K562 (cell line): ENCODE results near the gene SPINT1. TPM values are rescaled to one million over a fixed set of nuclear protein-coding genes. Genes with fewer than 3 reads are reported as not detected.

Experiments used
- ARID1B ChIP-seq: fragments of 450-650 bp; IDR thresholded peaks from 2 replicates; pipeline ENCODE4 v1.6.1; 2016; ENCODE audit warnings: antibody characterized with exemption, mild to moderate bottlenecking, inconsistent platforms
- ARNT ChIP-seq, 2 experiments: fragments of 450-650 bp; IDR thresholded peaks; 2 replicates each; pipeline ENCODE4 v1.6.1; 2016; ENCODE audit warnings: mild to moderate bottlenecking in 1 of 2
- CBX8 ChIP-seq: fragments of 200-600 bp; sonication (generic); IDR thresholded peaks from 2 replicates; pipeline ENCODE4 v1.6.1; 2012; ENCODE audit warnings: borderline replicate concordance, mixed run types, low read depth, mild to moderate bottlenecking, moderate library complexity, mixed read lengths, low read length, control low read depth, inconsistent platforms; ENCODE audit not compliant: poor library complexity, severe bottlenecking; ENCODE audit errors: extremely low read depth
- CHCHD3 ChIP-seq: fragments of 250-450 bp; sonication (Bioruptor Pico); IDR thresholded peaks from 2 replicates; pipeline ENCODE4 v2.1.2; 2022; ENCODE audit warnings: mild to moderate bottlenecking
- CXXC5 ChIP-seq: fragments of 250-450 bp; sonication (Bioruptor Pico); IDR thresholded peaks from 2 replicates; pipeline ENCODE4 v1.8.0; 2022; ENCODE audit warnings: inconsistent platforms, mild to moderate bottlenecking, moderate library complexity
- ELF4 ChIP-seq: fragments of 450-650 bp; formaldehyde crosslinking; IDR thresholded peaks from 2 replicates; pipeline ENCODE4 v1.4.0; 2022; ENCODE audit warnings: missing genetic modification characterization
- ETV6 ChIP-seq, 3 experiments: fragments of 150-350 bp in 1 of 3; sonication (generic) in 1 of 3; formaldehyde crosslinking in 1 of 3; IDR thresholded peaks; 2 replicates each; pipeline versions ENCODE4 v1.6.1 to v1.8.0; 2014 to 2022; ENCODE audit warnings: borderline replicate concordance in 2 of 3, low read depth in 2 of 3, antibody characterized with exemption in 1 of 3, low read length in 1 of 3, mild to moderate bottlenecking in 1 of 3, missing genetic modification reagents in 1 of 3
- GABPB1 ChIP-seq: sonication (generic); formaldehyde crosslinking; IDR thresholded peaks from 2 replicates; pipeline ENCODE4 v1.8.0; 2022; ENCODE audit warnings: mild to moderate bottlenecking, missing genetic modification reagents
- LEF1 ChIP-seq: fragments of 450-650 bp; IDR thresholded peaks from 2 replicates; pipeline ENCODE4 v1.6.1; 2016; ENCODE audit warnings: mild to moderate bottlenecking
- MEF2D ChIP-seq: conservative IDR thresholded peaks from 2 replicates; pipeline ENCODE4 v1.6.1; 2016; ENCODE audit warnings: low read depth, missing genetic modification characterization, missing compliant biosample characterization
- RBBP5 ChIP-seq: fragments of 200-600 bp; sonication (generic); IDR thresholded peaks from 2 replicates; pipeline ENCODE4 v1.6.1; 2012; ENCODE audit warnings: borderline replicate concordance, mild to moderate bottlenecking, low read length, control low read depth, inconsistent platforms; ENCODE audit not compliant: insufficient read depth, poor library complexity, severe bottlenecking
- SP2 ChIP-seq: IDR thresholded peaks from 2 replicates; pipeline ENCODE4 v1.6.1; 2011; ENCODE audit warnings: mild to moderate bottlenecking, low read depth, low read length, moderate library complexity; ENCODE audit not compliant: poor library complexity, severe bottlenecking; ENCODE audit errors: extremely low read depth
- TAF9B ChIP-seq: fragments of 450-650 bp; IDR thresholded peaks from 2 replicates; pipeline ENCODE4 v1.6.1; 2018; ENCODE audit warnings: mild to moderate bottlenecking; ENCODE audit not compliant: partially characterized antibody
- TCF3 ChIP-seq: sonication (generic); formaldehyde crosslinking; IDR thresholded peaks from 2 replicates; pipeline ENCODE4 v1.4.0; 2020; ENCODE audit warnings: mild to moderate bottlenecking, missing genetic modification reagents
- ZC3H11A ChIP-seq: IDR thresholded peaks from 2 replicates; pipeline ENCODE4 v1.6.1; 2012; ENCODE audit warnings: low read depth, low read length, improper control_type of control experiment
- ZFPM2 ChIP-seq: fragments of 250-450 bp; sonication (Bioruptor Pico); IDR thresholded peaks from 2 replicates; pipeline ENCODE4 v1.5.1; 2022; ENCODE audit warnings: mild to moderate bottlenecking
- polyA plus RNA-seq, 8 experiments: library from polyadenylated mRNA; depleted of rRNA in 4 of 8; stranded (reverse) in 5 of 8; unstranded in 3 of 8; fragments of >200 nt; fragmentation: Nextera tagmentation in 2 of 8; fragmentation: Illumina TruSeq in 1 of 8; extraction: Ambion mirVana in 2 of 8; extraction: Trizol in 1 of 8; gene quantifications; 2 replicates each; pipeline versions ENCODE4 v1.2.1 to v1.2.3, GENCODE V29; 2011 to 2014; ENCODE audit warnings: inconsistent platforms in 1 of 8, missing spikeins in 1 of 8
- total RNA-seq, 7 experiments: library from RNA; depleted of rRNA in 6 of 7; stranded (reverse); fragments of >200 nt in 6 of 7; fragmentation: Illumina TruSeq in 2 of 7; extraction: Trizol in 2 of 7; gene quantifications; 2 replicates each; pipeline versions ENCODE4 v1.2.1 to v1.2.3, GENCODE V29; 2011 to 2021; ENCODE audit warnings: low replicate concordance in 1 of 7
- TF ChIP-seq, protein P1 (sequence below): fragments of 450-650 bp; IDR thresholded peaks from 2 replicates; pipeline ENCODE4 v1.6.1; 2018; ENCODE audit warnings: mild to moderate bottlenecking, low read depth; ENCODE audit not compliant: partially characterized antibody
- TF ChIP-seq, protein P2 (sequence below): sonication (generic); formaldehyde crosslinking; IDR thresholded peaks from 2 replicates; pipeline ENCODE4 v1.8.0; 2022; ENCODE audit warnings: mild to moderate bottlenecking, missing genetic modification reagents
- TF ChIP-seq, protein P3 (sequence below): conservative IDR thresholded peaks from 2 replicates; pipeline ENCODE4 v1.6.1; 2011; ENCODE audit warnings: low read depth, mild to moderate bottlenecking, low read length; ENCODE audit not compliant: control insufficient read depth
- TF ChIP-seq, protein P4 (sequence below), 2 experiments: fragments of 200-800 bp in 1 of 2; sonication (Bioruptor generic) in 1 of 2; sonication (generic) in 1 of 2; formaldehyde crosslinking in 1 of 2; IDR thresholded peaks in 1 of 2; conservative IDR thresholded peaks in 1 of 2; 2 replicates each; pipeline versions ENCODE4 v1.5.0 to v1.6.1; 2016 to 2020; ENCODE audit warnings: missing compliant biosample characterization in 1 of 2, missing genetic modification characterization in 1 of 2, missing genetic modification reagents in 1 of 2

The SPINT1 gene
- total and polyA plus RNA-seq, 9 of the 15 experiments (the other 6 are each of a cell fraction or from before 2014, with no cell fraction given), result 0.78 to 4.5 (median 1.5) TPM

DNA sequence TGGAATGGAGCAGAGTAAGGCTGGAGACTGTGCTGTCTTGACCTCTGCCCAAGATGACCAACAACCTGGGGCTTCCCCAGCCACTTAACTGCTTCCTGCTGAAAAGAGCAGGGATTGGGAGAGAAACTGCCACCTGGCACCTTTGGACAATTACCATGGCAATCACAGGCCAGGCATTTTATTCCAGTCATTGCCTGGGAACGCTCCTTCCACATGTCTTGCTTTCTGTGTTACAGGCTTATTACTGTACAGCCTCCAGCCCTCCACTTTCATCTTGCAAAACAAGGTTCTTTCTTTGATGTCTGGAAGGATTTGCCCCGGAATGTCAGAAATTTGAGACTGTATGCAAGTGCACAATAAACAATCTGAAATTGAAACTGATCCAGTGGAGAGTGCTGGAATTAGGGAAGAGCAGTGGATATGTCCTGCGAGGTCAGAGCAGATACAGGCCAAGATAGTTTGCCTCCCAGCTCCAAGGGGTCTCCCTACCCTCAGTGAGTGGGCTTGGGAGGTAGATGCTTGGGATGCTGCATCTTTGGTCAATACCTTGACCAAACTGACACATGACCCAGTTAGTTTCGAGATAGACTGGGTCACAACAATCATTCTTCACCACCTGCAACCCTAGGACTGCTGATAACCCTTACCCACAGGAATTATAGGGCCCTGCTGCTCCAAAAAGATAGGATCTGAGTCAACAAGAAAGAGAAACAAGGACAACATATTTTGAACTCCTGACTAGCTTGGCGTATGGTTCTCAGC, 18.0 kb upstream of the SPINT1 start (continued):
- TF ChIP-seq, protein P1, sequence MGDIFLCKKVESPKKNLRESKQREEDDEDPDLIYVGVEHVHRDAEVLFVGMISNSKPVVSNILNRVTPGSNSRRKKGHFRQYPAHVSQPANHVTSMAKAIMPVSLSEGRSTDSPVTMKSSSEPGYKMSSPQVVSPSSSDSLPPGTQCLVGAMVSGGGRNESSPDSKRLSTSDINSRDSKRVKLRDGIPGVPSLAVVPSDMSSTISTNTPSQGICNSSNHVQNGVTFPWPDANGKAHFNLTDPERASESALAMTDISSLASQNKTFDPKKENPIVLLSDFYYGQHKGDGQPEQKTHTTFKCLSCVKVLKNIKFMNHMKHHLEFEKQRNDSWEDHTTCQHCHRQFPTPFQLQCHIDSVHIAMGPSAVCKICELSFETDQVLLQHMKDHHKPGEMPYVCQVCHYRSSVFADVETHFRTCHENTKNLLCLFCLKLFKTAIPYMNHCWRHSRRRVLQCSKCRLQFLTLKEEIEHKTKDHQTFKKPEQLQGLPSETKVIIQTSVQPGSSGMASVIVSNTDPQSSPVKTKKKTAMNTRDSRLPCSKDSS, result no peak
- TF ChIP-seq TAF9B (no peak), ZFPM2 (no peak), TCF3 (CRISPR knock-in tag) (peak; percentile 98), CXXC5 (CRISPR knock-in tag) (peak; percentile 38; the same call in 1 of the 2 replicates), ZC3H11A (no peak), LEF1 (peak; percentile 97; the same call in 1 of the 2 replicates), ARNT (IDR thresholded peaks at IDR 0.05) (peak in 1 of 2 experiments; percentile 86; a peak in 2 of 4 replicates), CBX8 (no peak), RBBP5 (no peak), ELF4 (CRISPR knock-in tag) (peak; percentile 67; the same call in 1 of the 2 replicates), CHCHD3 (CRISPR knock-in tag) (no peak), SP2 (no peak), GABPB1 (CRISPR knock-in tag) (peak; percentile 49; the same call in 1 of the 2 replicates), ARID1B (peak; percentile 98), MEF2D (peak; percentile 76), ETV6 (IDR thresholded peaks at IDR 0.05; ENCODE audit: borderline replicate concordance in 1 of 2, low read depth in 2 of 2, low read length in 1 of 2) (no peak), ETV6 (CRISPR knock-in tag; IDR thresholded peaks at IDR 0.05; ENCODE audit: borderline replicate concordance) (no peak)
- TF ChIP-seq, protein P2, sequence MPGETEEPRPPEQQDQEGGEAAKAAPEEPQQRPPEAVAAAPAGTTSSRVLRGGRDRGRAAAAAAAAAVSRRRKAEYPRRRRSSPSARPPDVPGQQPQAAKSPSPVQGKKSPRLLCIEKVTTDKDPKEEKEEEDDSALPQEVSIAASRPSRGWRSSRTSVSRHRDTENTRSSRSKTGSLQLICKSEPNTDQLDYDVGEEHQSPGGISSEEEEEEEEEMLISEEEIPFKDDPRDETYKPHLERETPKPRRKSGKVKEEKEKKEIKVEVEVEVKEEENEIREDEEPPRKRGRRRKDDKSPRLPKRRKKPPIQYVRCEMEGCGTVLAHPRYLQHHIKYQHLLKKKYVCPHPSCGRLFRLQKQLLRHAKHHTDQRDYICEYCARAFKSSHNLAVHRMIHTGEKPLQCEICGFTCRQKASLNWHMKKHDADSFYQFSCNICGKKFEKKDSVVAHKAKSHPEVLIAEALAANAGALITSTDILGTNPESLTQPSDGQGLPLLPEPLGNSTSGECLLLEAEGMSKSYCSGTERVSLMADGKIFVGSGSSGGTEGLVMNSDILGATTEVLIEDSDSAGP (CRISPR knock-in tag), result no peak
- TF ChIP-seq, protein P3, sequence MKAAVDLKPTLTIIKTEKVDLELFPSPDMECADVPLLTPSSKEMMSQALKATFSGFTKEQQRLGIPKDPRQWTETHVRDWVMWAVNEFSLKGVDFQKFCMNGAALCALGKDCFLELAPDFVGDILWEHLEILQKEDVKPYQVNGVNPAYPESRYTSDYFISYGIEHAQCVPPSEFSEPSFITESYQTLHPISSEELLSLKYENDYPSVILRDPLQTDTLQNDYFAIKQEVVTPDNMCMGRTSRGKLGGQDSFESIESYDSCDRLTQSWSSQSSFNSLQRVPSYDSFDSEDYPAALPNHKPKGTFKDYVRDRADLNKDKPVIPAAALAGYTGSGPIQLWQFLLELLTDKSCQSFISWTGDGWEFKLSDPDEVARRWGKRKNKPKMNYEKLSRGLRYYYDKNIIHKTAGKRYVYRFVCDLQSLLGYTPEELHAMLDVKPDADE, result no peak
- TF ChIP-seq, protein P4, sequence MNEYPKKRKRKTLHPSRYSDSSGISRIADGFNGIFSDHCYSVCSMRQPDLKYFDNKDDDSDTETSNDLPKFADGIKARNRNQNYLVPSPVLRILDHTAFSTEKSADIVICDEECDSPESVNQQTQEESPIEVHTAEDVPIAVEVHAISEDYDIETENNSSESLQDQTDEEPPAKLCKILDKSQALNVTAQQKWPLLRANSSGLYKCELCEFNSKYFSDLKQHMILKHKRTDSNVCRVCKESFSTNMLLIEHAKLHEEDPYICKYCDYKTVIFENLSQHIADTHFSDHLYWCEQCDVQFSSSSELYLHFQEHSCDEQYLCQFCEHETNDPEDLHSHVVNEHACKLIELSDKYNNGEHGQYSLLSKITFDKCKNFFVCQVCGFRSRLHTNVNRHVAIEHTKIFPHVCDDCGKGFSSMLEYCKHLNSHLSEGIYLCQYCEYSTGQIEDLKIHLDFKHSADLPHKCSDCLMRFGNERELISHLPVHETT (CRISPR knock-in tag; conservative IDR thresholded peaks at IDR 0.05 in 1 of 2, IDR thresholded peaks at IDR 0.05 in 1 of 2), result peak in 1 of 2 experiments; percentile 67; a peak in 1 of 4 replicates
